Measurements from ENCODE around the gene RIMBP2.

DNA sequence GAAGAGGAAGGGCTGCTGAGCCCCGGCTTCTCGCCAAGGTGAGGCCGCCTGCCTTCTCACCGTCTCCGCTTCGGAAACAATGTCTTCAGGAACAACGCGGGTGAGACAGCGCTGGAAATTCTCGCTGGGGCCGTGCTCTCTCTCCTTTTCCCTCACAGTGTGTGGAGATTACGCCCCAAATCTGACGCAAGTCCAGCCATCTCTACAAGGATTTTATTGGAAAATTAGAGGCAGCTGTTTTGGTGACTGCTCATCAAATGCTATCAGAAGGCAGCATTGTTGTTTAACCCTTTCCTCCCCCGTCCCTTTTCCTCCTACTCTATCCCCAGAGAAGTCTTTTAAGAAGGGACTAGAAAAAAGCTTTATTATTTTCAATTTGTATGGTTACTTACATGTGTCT lies 324.9 kb downstream of the RIMBP2 start:
- TF ChIP-seq, protein P1, sequence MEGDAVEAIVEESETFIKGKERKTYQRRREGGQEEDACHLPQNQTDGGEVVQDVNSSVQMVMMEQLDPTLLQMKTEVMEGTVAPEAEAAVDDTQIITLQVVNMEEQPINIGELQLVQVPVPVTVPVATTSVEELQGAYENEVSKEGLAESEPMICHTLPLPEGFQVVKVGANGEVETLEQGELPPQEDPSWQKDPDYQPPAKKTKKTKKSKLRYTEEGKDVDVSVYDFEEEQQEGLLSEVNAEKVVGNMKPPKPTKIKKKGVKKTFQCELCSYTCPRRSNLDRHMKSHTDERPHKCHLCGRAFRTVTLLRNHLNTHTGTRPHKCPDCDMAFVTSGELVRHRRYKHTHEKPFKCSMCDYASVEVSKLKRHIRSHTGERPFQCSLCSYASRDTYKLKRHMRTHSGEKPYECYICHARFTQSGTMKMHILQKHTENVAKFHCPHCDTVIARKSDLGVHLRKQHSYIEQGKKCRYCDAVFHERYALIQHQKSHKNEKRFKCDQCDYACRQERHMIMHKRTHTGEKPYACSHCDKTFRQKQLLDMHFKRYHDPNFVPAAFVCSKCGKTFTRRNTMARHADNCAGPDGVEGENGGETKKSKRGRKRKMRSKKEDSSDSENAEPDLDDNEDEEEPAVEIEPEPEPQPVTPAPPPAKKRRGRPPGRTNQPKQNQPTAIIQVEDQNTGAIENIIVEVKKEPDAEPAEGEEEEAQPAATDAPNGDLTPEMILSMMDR (conservative IDR thresholded peaks at IDR 0.05 in 1 of 2, IDR thresholded peaks at IDR 0.05 in 1 of 2; ENCODE audit: extremely low read depth in 1 of 2, insufficient read depth in 1 of 2, low read depth in 1 of 2, low read length in 2 of 2), result no peak
- no peak for TF ChIP-seq EZH2 (IDR thresholded peaks at IDR 0.05; ENCODE audit: borderline replicate concordance, low read length)
